Spleen (tissue), 11 donors: ENCODE data around the gene CGB1. TPM values are rescaled to one million over a fixed set of nuclear protein-coding genes. Genes with fewer than 3 reads are reported as not detected.
"Not testable (repeated sequence)": the region's sequence is repeated elsewhere in the genome, so short reads cannot be mapped to it uniquely, and the experiment has no call there.

Experiments used
- DNase-seq: peaks from one replicate; pipeline ENCODE4 v3.0.0-alpha.2; 2020
- H3K27ac ChIP-seq, 8 donors: fragments of 200-600 bp; sonication (generic) in 7 of 8; 1 replicate in 4 of 8; 2 replicates in 4 of 8; pipeline versions ENCODE4 v1.5.0 to v1.8.0; 2016 to 2021; ENCODE audit warnings: inconsistent platforms in 4 of 8, mild to moderate bottlenecking in 4 of 8, moderate library complexity in 1 of 8
- H3K27me3 ChIP-seq, 7 donors: fragments of 200-600 bp; sonication (generic) in 6 of 7; replicated peaks in 1 of 7; 1 replicate in 4 of 7; 2 replicates in 3 of 7; pipeline versions ENCODE4 v1.5.0 to v1.8.0; 2016 to 2021; ENCODE audit warnings: inconsistent platforms in 3 of 7, mild to moderate bottlenecking in 1 of 7
- H3K36me3 ChIP-seq, 6 donors: fragments of 200-600 bp; sonication (generic) in 5 of 6; 1 replicate in 4 of 6; 2 replicates in 2 of 6; pipeline versions ENCODE4 v1.5.0 to v1.8.0; 2016 to 2021; ENCODE audit warnings: inconsistent platforms in 2 of 6
- H3K4me1 ChIP-seq, 6 donors: fragments of 200-600 bp; sonication (generic) in 5 of 6; 1 replicate in 3 of 6; 2 replicates in 3 of 6; pipeline versions ENCODE4 v1.5.0 to v1.8.0; 2016 to 2021; ENCODE audit warnings: inconsistent platforms in 3 of 6
- H3K4me3 ChIP-seq, 8 donors: fragments of 200-600 bp; sonication (generic) in 7 of 8; 1 replicate in 4 of 8; 2 replicates in 4 of 8; pipeline versions ENCODE4 v1.5.0 to v1.8.0; 2016 to 2021; ENCODE audit warnings: inconsistent platforms in 4 of 8, mild to moderate bottlenecking in 4 of 8, moderate library complexity in 2 of 8
- H3K9me3 ChIP-seq, 8 donors: fragments of 200-600 bp; sonication (generic) in 7 of 8; 1 replicate in 4 of 8; 2 replicates in 4 of 8; pipeline versions ENCODE4 v1.5.0 to v1.8.0; 2016 to 2021; ENCODE audit warnings: inconsistent platforms in 4 of 8
- CTCF ChIP-seq, 11 experiments: fragments of 200-600 bp in 7 of 11; fragments of 450-650 bp in 4 of 11; sonication (generic) in 4 of 11; IDR thresholded peaks in 8 of 11; conservative IDR thresholded peaks in 3 of 11; 1 replicate in 7 of 11; 2 replicates in 4 of 11; pipeline versions ENCODE4 v1.4.0 to v1.8.0; 2016 to 2021; ENCODE audit warnings: antibody characterized with exemption in 11 of 11, inconsistent platforms in 4 of 11, mild to moderate bottlenecking in 1 of 11
- POLR2A ChIP-seq, 3 donors: fragments of 450-650 bp; IDR thresholded peaks; one replicate each; pipeline ENCODE4 v1.5.1; 2017; ENCODE audit warnings: antibody characterized with exemption in 3 of 3, mild to moderate bottlenecking in 1 of 3
- POLR2AphosphoS5 ChIP-seq, 3 donors: sonication (generic); formaldehyde crosslinking; IDR thresholded peaks; one replicate each; pipeline ENCODE4 v1.5.1; 2017; ENCODE audit warnings: antibody characterized with exemption in 3 of 3
- WGBS, 5 donors: extraction: QIAGEN DNeasy Blood & Tissue Kit in 3 of 5; methylation state at CpG; one replicate each; pipeline versions ENCODE4 v1.1.5 to v1.1.7; 2013 to 2018; 5-methylcytosine and 5-hydroxymethylcytosine counted together
- intact Hi-C: fragments of 100-400 bp; cut with DNase I; formaldehyde crosslinking; loops from one replicate; pipeline ENCODE4 v1.15.0; 2023; ENCODE audit warnings: low total_unique reads
- polyA plus RNA-seq, 3 donors: library from polyadenylated mRNA; stranded (reverse); fragments of 200-250 nt; gene quantifications; one replicate each; pipeline ENCODE4 v1.2.1, GENCODE V29; 2013
- total RNA-seq, 7 donors: library from RNA; depleted of rRNA in 3 of 7; stranded (reverse); fragments of >200 nt in 3 of 7; fragmentation: NEBNext Ultra II Directional in 4 of 7; extraction: Animal tissue kit (Norgen Biotek cat#: 25700) in 4 of 7; gene quantifications; one replicate each; pipeline versions ENCODE4 v1.1.0 to v1.2.1, GENCODE V29; 2016 to 2021
- donor health status: healthy with polysubstance abuse.
- donor health status: DM: no; HTN: no; CAD: no; lungs with moderate emphysema.
- donor health status: DM: no; HTN: no; CAD: no.
- donor health status: Bipolar disorder and iron deficiency.
- donor health status: healthy.
- donor health status: DM: no; HTN: no; CAD: no.
- donor health status: DM: yes; HTN: yes; CAD: no.

The CGB1 gene
- total and polyA plus RNA-seq, 10 donors: 0.35 TPM; not detected in 9

- Histone ChIP-seq H3K4me3 (peak overlapping the region; percentile 22 to 77 (median 52)), H3K4me1 (peaks cover 4 to 32% (median 25%) of the 10 kb centered on the region in 6 donors), H3K27ac (no peak overlapping the region), H3K36me3 (peaks cover 0 to 21% (median 18%) of the 10 kb centered on the region in 6 donors), H3K27me3 (peaks cover 0 to 34% (median 7%) of the 10 kb centered on the region in 7 donors), H3K9me3 (no peaks in the 10 kb centered on the region)
- 7 to 44% (median 19%) methylated on average over 19 to 41 of the region's 41 CpGs for WGBS, 5 donors
- DNase-seq: peak; percentile 88
- intact Hi-C loops: no loop called here
- TF ChIP-seq POLR2A (IDR thresholded peaks at IDR 0.05) (no peak), CTCF (IDR thresholded peaks at IDR 0.05 in 8 of 11, conservative IDR thresholded peaks at IDR 0.05 in 3 of 11) (no peak), POLR2AphosphoS5 (IDR thresholded peaks at IDR 0.05) (peak in 1 of 3 donors; percentile 22)
Measured at GRCh38 chr19:49019242-49019932, 17.3 kb downstream of the CGB1 start.

- H3K9me3 ChIP-seq: not testable (repeated sequence)
- DNase-seq: peak; percentile 76
- 2 to 6% (median 3%) methylated on average over 48 to 50 of the region's 50 CpGs for WGBS, 5 donors
Measured at GRCh38 chr19:49018388-49019241, 18.1 kb downstream of the CGB1 start.

GRCh38 chr19:49017666-49018351 is 18.9 kb downstream of the CGB1 start:
- TF ChIP-seq POLR2AphosphoS5 (IDR thresholded peaks at IDR 0.05): peak; percentile 33 to 72 (median 64)
- TF ChIP-seq POLR2A (IDR thresholded peaks at IDR 0.05): no peak
- TF ChIP-seq CTCF (IDR thresholded peaks at IDR 0.05 in 8 of 11, conservative IDR thresholded peaks at IDR 0.05 in 3 of 11): peak in 7 of 11 experiments; percentile 38 to 76 (median 63)
- Histone ChIP-seq H3K27me3 (peaks cover 0 to 34% (median 7%) of the 10 kb centered on the region in 7 donors), H3K9me3 (no peaks in the 10 kb centered on the region), H3K27ac (peak overlapping the region in 7 of 8 donors; percentile 9 to 59 (median 44)), H3K4me1 (peaks cover 4 to 32% (median 25%) of the 10 kb centered on the region in 6 donors), H3K36me3 (peaks cover 0 to 37% (median 20%) of the 10 kb centered on the region in 6 donors), H3K4me3 (peak overlapping the region; percentile 43 to 77 (median 52))
- WGBS, 5 donors: 0 to 2% (median 1%) methylated on average over 16 to 62 of the region's 62 CpGs
- intact Hi-C loops: no loop called here
- peak; percentile 90 for DNase-seq

More at GRCh38 chr19:49018388-49019241, 18.1 kb downstream of the CGB1 start:
- Histone ChIP-seq H3K27ac (peak overlapping the region in 3 of 8 donors; percentile 47 to 59 (median 56)), H3K4me3 (peak overlapping the region; percentile 43 to 77 (median 52)), H3K36me3 (peaks cover 0 to 29% (median 20%) of the 10 kb centered on the region in 6 donors), H3K4me1 (peaks cover 4 to 32% (median 25%) of the 10 kb centered on the region in 6 donors), H3K27me3 (peaks cover 0 to 34% (median 7%) of the 10 kb centered on the region in 7 donors)
- intact Hi-C loops: not testable (repeated sequence)

- peaks cover 4 to 32% (median 25%) of the 10 kb centered on the region in 6 donors for H3K4me1 ChIP-seq
- peaks cover 0 to 34% (median 7%) of the 10 kb centered on the region in 7 donors for H3K27me3 ChIP-seq
- 63 to 76% (median 71%) methylated on average over 13 to 17 of the region's 17 CpGs for WGBS, 5 donors
- no peaks in the 10 kb centered on the region for H3K9me3 ChIP-seq
- no peak for DNase-seq
- peaks cover 0 to 43% (median 22%) of the 10 kb centered on the region in 6 donors for H3K36me3 ChIP-seq
- intact Hi-C loops: no loop called here
- TF ChIP-seq CTCF (IDR thresholded peaks at IDR 0.05 in 8 of 11, conservative IDR thresholded peaks at IDR 0.05 in 3 of 11): no peak
- no peak for TF ChIP-seq POLR2AphosphoS5 (IDR thresholded peaks at IDR 0.05)
- TF ChIP-seq POLR2A (IDR thresholded peaks at IDR 0.05): no peak
- H3K4me3 ChIP-seq: peak within 1 kb of the TSS; percentile 43 to 77 (median 52)
- H3K27ac ChIP-seq: peak within 1 kb of the TSS in 7 of 8 donors; percentile 9 to 59 (median 44)
Measured at GRCh38 chr19:49017041-49017665, 19.5 kb downstream of the CGB1 start, which contains the start of gene LHB. Gene LHB (minus strand): TSS chr19:49017091. CDS start chr19:49017081, 10 bp downstream.
